ENCODE results near the gene PADI1. TPM values are rescaled to one million over a fixed set of nuclear protein-coding genes. Genes with fewer than 3 reads are reported as not detected.

Gene PADI1
- total and polyA plus RNA-seq, 2 of the 8 experiments (the other 6 are each of a cell fraction or from before 2014, with no cell fraction given), result 0.20 to 0.30 TPM

- TF ChIP-seq SP1 (IDR thresholded peaks at IDR 0.05; ENCODE audit: low read depth, low read length) (no peak), SIX5 (IDR thresholded peaks at IDR 0.05; ENCODE audit: low read depth, low read length) (no peak), GTF2F1 (IDR thresholded peaks at IDR 0.05; ENCODE audit: borderline replicate concordance, low read depth, low read length) (no peak), BRCA1 (IDR thresholded peaks at IDR 0.05; ENCODE audit: low read depth, low read length) (no peak), SAP30 (IDR thresholded peaks at IDR 0.05; ENCODE audit: insufficient read depth, insufficient replicate concordance, low read length) (no peak), SIN3A (conservative IDR thresholded peaks at IDR 0.05 in 1 of 2, IDR thresholded peaks at IDR 0.05 in 1 of 2; ENCODE audit: low read depth in 1 of 2, low read length in 2 of 2) (no peak)
- TF ChIP-seq, protein P1, sequence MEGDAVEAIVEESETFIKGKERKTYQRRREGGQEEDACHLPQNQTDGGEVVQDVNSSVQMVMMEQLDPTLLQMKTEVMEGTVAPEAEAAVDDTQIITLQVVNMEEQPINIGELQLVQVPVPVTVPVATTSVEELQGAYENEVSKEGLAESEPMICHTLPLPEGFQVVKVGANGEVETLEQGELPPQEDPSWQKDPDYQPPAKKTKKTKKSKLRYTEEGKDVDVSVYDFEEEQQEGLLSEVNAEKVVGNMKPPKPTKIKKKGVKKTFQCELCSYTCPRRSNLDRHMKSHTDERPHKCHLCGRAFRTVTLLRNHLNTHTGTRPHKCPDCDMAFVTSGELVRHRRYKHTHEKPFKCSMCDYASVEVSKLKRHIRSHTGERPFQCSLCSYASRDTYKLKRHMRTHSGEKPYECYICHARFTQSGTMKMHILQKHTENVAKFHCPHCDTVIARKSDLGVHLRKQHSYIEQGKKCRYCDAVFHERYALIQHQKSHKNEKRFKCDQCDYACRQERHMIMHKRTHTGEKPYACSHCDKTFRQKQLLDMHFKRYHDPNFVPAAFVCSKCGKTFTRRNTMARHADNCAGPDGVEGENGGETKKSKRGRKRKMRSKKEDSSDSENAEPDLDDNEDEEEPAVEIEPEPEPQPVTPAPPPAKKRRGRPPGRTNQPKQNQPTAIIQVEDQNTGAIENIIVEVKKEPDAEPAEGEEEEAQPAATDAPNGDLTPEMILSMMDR (IDR thresholded peaks at IDR 0.05; ENCODE audit: control extremely low read depth in 1 of 3, insufficient read depth in 1 of 3, low read depth in 1 of 3, low read length in 3 of 3), result no peak
Measured at GRCh38 chr1:17206196-17206595, 1.3 kb downstream of the PADI1 start (continued).
